ENCODE data around the gene JMJD6.

Gene JMJD6

DNA sequence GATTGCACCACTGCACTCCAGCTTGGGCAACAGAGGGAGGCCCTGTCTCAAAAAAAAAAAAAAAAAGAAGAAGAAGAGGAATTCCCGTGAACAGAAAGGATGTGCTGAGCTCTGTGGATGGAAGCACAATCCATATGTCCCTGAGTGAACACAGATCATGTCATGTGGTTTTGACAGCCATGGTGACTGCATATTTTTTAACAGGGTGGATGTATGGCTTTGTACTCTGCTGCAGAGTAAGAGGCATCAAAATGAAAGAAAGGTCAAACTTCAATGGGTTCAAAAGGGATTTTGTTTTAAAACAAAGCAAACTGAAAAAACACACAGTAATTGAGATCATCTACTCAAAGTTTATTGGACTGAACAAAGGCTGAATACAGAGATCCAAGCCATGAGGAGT lies 47.2 kb downstream of the JMJD6 start:
- no peak for DNase-seq (ENCODE audit: low read depth, low spot score)

DNA sequence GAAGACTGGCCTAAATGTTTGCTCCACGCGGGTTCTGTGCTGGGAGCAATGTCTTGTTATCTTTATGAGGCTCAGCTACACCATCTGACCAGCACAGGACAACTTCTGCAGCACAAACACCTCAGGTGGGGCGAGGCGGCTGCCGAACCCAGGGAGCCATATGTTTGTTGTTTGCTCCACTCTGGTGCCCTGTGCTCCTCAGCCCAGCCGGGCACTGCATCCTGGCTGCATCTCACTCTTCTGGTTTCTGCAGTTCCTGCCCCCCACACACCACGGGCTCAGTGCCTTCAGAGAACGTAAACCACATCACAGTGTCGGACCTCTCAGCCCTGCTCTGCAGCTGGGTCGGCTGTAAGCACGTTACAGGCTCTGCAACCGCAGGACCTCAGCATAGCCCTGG lies 48.1 kb downstream of the JMJD6 start:
- DNase-seq (ENCODE audit: low read depth, low spot score), result no peak

DNA sequence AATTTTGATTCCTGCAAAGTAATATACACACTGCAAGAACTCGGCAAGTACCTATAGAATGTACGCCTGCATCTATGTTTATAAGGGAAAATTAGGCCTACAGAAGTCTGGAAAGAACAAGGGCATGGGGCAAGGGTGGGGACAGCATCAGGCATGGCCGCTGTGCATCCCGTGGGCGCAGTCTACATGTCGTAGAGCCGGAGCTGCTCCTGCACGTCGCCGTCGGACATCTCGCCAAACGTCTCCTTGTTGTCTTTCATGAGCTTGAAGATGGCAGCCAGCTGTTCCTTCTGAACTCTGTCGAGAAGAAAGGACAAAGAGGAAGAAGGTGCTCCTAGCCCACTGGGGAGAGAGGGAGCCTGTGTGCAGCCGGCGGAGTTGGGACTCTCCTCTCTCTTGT lies 49.0 kb downstream of the JMJD6 start:
- DNase-seq (ENCODE audit: low read depth, low spot score), result no peak

DNA sequence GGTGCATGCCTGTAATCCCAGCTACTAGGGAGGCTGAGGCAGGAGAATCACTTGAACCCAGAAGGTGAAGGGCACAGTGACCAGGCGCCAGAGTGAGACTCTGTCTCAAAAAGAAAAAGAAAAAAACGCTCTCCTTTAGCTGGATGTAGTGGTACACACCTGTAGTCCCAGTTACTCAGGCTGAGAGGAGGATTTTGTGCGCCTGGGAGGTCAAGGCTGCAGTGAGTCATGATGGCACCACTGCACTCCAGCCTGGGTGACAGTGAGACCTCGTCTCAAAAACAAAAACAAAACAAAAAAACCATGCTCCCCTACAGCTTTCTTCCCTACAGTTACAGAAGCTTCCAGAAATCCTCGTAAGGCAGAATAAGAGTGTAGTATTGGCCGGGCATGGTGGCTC lies 49.8 kb downstream of the JMJD6 start:
- no peak for DNase-seq (ENCODE audit: low read depth, low spot score)

DNA sequence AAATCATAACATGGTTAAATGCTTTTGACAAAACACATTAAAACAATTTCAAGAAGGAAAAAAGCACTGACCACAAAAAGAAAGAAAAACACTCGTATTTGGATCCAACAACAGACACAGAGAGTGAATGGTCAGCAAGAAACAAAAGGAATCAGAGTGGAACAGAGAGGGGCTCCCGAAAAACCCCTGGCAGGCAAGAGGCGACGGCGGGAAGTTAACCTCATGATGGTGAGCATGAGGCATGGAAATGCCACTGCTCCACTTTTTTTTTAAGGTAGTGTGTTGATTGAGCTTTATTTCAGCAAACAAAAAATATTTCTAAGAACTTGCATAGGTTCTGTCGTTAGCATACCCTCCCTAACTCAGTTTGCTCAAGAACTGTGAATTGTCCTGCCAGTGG lies 50.8 kb downstream of the JMJD6 start:
- no peak for DNase-seq (ENCODE audit: low read depth, low spot score)

DNA sequence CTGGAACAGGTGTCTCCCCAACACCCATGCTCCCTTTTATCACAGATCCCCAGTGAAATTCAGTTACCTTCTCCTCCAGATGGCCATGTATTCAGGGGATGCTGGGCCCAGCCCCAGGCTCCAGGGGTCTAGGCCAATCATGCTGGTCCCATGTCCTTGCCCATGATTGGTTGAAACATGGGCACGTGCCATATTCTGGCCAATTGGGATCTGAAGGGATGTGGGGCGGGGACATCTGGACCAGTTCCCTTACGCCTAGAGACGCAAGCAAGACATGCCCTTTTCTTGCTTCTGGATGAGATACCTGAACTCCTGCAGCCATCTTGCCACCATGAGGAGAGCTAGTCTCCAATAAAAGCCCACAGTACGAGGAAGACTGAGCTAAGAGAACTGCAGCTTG lies 51.8 kb downstream of the JMJD6 start:
- DNase-seq (ENCODE audit: low read depth, low spot score), result no peak

DNA sequence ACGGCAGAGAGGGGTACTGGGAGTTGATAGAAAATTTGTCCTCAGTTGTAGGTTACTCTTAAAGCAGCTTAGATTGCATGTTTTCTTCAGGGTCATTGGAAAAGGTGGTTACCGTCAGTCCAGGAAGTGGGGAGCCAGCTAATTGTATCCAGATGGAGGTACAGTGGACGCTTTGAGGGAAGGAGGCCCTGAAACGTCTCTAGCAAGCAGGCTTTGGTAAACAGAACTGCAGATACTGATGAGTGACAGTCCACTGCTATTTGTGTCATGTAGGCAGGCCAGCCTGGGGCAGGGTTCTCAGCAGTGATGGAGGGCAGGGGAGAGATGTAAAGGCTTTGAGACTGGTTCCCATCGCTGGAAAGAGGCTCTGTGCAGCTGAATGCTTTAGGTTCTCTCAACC lies 52.7 kb downstream of the JMJD6 start:
- DNase-seq (ENCODE audit: low read depth, low spot score), result no peak

DNA sequence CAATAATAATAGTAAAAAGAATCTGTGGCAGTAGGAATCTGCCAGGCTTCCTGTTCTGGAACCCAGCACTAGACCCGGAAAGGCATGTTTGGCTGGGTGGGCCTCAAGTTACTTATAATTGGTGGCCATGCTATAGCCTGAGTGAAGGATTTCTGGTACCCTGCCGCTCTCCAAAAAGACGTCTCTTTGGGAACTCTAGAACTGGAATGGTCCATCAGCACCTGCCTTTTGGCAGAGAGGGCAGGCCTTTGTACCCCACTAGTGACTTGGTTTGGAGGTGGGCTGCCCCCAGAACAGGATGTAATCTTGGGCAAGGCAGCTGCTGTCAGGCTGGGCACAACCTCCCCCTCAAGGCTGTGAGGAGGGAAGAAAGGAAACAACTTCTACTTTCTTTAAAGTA lies 53.5 kb downstream of the JMJD6 start:
- no peak for DNase-seq (ENCODE audit: low read depth, low spot score)

DNA sequence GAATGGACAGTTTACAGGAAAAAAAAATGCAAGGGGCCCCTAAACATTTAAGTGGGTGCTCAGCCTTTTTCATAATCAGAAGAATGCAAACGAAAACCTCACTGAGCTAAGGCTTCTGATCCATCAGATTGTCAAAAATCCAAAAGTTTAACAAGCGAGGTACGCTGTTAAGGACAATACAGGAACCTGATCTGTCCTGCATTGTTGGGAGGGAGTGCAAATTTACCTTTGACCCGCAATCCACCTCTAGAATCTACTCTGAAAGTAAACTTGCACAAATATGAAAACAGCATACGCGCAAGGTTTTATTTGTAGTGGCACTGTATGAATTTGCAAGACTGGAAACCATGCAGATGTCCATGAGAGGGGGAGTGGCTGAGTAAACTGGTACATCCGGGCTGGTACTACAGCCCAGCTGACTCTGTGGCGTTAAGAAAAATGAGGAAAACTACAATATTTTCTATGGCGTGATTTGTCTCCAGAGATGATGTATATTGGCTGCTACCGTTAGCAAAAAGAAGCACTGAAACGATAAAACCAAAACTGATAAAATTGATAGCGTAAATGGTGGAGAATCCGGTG lies 54.0 kb downstream of the JMJD6 start:
- no peak for DNase-seq (ENCODE audit: low read depth, low spot score)

DNA sequence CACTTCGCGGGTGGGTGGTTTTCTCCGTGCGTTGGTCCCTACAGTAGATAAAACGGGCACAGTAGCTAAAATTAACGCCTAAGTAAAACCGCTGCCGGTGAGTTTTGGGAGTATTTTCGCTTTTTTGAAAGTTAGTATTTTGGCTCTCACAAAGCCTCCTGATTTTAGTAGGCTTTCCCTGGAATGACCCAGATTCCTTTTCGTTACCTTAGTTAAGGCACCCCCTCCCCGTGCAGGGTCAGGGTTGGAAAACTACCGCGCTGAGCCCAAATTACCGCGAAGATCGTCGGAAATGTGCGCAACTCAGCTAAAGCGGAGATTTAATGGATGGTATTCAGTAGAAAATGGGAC lies 54.5 kb downstream of the JMJD6 start:
- no peak for DNase-seq (ENCODE audit: low read depth, low spot score)

DNA sequence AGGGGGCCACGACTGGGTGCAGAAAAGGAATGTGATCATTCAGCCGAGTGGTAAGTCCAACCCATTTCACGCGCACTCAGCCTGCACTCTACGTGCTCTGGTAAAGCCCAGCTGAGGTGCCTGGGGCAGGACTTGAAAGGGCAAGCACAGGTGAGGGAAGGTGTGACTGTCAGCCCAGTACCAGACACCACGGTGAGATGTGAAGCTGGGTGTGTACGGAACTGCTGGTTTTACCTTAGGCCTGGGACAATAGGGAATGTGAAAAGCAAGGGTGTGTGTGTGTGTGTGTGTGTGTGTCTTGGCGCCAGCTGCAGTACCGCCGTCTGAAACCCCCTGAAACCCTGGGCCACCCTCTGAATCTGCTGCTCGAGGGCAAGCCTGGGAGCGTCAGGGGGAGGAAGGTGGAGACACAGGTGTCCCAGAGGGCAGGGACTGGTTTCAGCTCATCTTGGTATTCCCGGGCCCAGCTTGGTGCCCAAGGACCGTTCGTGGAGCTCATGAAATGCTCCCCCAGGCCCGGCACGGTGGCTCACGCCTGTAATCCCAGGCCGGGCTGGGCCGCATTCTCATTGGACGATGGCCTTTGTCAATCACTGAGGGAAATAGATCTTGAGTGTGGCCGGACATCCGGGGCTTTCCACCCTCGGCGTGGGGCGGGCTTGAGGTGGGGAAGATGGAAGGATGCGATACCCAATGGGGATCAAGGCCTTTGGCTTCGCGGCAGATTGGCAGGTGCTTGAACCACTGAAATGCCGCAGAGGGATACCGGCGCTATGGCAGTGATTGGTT lies 55.1 kb downstream of the JMJD6 start:
- DNase-seq (ENCODE audit: low read depth, low spot score), result peak; percentile 100

DNA sequence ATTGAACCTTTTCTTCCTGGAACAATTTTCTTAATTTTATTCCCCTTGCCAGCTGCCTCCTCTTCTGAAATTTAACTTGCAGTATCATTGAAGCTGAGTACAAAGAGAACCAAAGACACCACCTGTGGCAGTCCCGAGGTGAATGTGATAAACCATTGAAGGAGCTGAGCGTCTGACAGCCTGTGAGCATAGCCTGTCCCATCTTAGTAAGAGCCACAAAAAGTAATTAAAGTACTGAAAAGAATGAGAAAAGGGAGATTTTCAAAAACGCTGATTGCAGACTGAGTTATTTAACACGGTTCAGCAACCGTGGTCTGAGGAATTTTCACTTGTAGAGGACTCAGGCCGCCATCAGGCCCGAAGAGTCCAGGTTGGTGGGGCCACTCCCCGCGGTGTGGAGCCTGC lies 55.7 kb downstream of the JMJD6 start:
- no peak for DNase-seq (ENCODE audit: low read depth, low spot score)

DNA sequence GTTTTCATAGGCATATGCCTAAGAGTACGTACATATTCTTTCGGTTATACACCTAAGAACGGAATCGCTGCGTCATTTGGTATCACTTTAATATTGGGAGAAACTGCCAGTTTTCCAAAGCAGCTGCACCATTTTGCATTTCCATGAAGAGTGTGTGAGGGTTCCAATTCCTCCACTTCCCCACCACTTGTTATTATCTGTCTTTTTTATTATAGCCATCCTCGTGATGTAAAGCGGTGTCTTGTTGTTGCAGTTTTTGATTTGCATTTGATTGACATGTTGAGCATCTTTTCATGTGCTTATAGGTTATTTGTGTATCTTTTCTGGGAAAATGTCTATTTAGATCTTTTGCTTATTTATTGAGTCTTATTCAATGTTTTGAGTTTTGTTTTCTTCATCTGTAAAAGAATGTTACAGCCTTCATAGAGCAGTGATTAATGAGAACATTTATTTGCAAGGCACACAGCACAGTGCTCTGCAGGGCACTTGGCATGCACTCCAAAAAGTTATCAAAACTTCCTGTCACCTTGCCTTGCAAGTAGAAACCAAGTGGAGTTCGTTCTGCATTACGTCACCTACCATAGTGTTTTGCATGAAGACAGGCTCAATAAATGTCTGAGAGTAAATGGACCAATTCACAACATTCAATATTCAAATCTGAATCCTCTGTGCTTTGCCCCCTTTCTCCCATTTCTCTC lies 56.2 kb downstream of the JMJD6 start:
- DNase-seq (ENCODE audit: low read depth, low spot score), result no peak
